GM06990 (cell line): ENCODE results near the gene NSUN6.

Experiments used
- DNase-seq: peaks from one replicate; pipeline ENCODE4 v3.0.0-alpha.2; 2011; ENCODE audit not compliant: insufficient read length; ENCODE audit errors: extremely low read depth
- H3K27me3 ChIP-seq: replicated peaks from 2 replicates; pipeline ENCODE4 v1.6.0; 2011; ENCODE audit warnings: low read length; ENCODE audit not compliant: control insufficient read depth, insufficient read depth
- H3K36me3 ChIP-seq: 2 replicates; pipeline ENCODE4 v1.5.1; 2011; ENCODE audit warnings: low read length; ENCODE audit not compliant: control insufficient read depth, insufficient read depth
- H3K4me3 ChIP-seq: replicated peaks from 2 replicates; pipeline ENCODE4 v1.5.1; 2011; ENCODE audit warnings: low read depth, mild to moderate bottlenecking, control low read depth, low read length
- CTCF ChIP-seq: IDR thresholded peaks from 2 replicates; pipeline ENCODE4 v1.5.1; 2011; ENCODE audit warnings: low read length, control low read depth, mild to moderate bottlenecking, inconsistent platforms; ENCODE audit not compliant: insufficient read depth, poor library complexity, severe bottlenecking

The NSUN6 gene

DNA sequence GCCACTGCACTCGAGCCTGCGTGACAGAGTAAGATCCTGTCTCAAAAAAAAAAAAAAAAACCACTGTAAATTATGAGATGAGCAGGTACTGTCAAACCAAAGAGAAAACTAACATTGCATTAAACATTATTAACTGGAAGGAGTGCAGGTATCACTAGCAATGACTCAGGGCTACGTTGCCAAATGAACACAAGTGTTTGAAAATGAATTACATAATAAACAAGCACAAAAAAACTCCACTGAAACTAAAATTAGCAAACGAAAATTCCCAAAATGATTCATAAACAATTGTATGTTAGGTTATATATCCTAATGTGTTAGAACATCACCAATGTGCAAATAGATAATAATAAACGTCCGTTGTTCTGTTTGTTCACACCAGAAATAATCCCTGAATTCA is 42.8 kb downstream of the NSUN6 start:
- H3K27me3 ChIP-seq = no peaks in the 10 kb centered on the region
- no peak for TF ChIP-seq CTCF
- no peak for DNase-seq
- peaks cover 1% of the 10 kb centered on the region; the same call in 1 of the 2 replicates for H3K36me3 ChIP-seq
- H3K4me3 ChIP-seq = no peak overlapping the region

DNA sequence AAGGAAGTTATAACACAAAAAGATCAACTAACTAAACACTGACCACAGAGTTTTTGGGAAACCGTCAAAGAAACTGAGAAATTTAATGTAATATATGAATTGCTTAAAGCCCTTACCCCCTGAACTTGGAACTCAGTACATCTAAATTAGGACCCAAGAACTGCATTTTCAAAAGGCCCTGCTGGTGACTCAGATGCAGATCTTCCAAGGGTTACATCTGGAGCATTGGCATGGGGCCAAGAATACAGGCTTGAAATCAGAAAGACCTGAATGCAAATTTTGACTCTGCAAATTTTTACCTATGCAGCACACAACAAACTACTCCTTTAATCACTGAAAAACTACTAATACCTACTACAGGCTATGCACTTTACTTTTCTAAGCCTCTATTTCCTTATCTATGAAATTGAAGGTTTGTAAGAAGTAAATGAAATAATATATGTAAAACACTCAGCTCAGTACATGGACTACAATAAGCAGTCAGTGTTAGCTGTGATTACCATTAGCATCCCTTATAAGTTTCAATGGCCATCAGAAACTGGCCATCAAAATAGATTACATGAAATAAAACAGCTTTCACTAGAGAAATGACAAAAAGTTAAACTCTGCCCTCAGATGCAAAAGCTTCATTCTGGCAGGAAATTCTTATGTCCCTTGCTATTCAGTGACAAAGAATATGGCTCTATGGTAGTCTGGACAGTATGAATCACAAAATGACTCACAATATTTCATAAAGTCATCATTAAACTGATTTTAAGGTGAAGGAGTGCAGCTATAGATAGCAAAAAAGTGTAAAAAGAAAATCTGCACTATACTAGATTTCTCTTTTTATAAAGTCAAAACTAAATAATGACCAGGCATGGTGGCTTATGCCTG is 43.6 kb downstream of the NSUN6 start:
- no peak for TF ChIP-seq CTCF
- Histone ChIP-seq H3K36me3 (peaks cover 1% of the 10 kb centered on the region; the same call in 1 of the 2 replicates), H3K4me3 (no peak overlapping the region)

DNA sequence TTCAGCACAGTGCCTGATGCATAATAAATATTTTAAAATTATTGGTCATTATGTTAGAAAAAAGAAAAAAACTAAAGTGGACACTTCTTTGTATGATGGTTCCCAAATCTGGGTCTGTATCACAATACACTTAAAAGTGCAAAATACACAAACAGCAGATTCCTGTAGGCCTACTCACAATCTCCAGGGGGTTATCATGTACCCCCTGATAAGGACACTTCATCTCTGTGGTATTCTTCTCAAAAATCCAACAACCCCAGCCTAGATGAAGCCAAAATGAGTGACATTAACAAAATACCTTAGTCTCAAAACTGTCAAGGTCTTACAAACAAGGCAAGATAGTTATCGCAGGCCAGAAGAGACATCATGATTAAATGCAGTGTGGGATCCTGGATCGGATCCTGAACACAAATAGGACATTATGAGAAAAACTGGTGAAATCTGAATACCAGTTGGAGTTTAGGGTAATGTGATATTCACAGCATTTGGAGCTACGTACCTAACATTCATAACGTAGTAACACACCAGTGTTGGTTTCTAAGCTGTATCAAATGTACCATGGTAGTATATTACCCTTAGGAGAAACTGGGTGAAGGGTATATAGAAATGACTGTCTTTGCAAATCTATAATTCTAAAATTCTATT is 45.2 kb downstream of the NSUN6 start:
- no peak for TF ChIP-seq CTCF
- no peaks in the 10 kb centered on the region for H3K27me3 ChIP-seq
- peaks cover 1% of the 10 kb centered on the region; the same call in 1 of the 2 replicates for H3K36me3 ChIP-seq
- H3K4me3 ChIP-seq = no peak overlapping the region
- DNase-seq = no peak

More for the DNA sequence above, 43.6 kb downstream of the NSUN6 start:
- H3K27me3 ChIP-seq = no peaks in the 10 kb centered on the region
- no peak for DNase-seq

GRCh38 chr10:18601321-18601720 is 50.1 kb downstream of the NSUN6 start:
- no peaks in the 10 kb centered on the region for H3K36me3 ChIP-seq
- TF ChIP-seq CTCF = no peak
- H3K4me3 ChIP-seq = no peak overlapping the region
- H3K27me3 ChIP-seq = no peaks in the 10 kb centered on the region
- no peak for DNase-seq

DNA sequence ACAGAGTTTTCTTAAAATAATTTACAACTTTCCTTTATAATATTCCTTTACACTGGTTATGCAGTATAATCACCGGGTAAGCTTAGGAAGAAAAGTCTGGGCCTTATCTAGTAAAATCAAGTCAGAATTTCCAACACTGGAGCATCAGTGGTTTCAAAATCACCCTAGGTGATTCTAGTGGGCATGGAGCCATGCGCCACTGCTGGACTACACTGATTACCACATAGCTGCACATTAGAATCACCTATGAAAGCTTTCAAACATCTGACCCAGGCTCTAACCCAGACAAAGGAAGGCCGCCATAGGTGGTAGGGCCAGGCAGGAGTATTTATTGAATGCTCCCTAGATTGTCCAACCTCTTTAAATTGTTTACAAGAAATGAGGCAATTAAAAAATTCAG is 52.0 kb downstream of the NSUN6 start:
- H3K36me3 ChIP-seq = no peaks in the 10 kb centered on the region
- no peak for DNase-seq
- TF ChIP-seq CTCF = no peak

More for the DNA sequence above, 52.0 kb downstream of the NSUN6 start:
- H3K4me3 ChIP-seq = no peak overlapping the region
- H3K27me3 ChIP-seq = no peaks in the 10 kb centered on the region
